CD14-positive monocyte (primary cell): Measurements from ENCODE around the gene NATD1. TPM values are rescaled to one million over a fixed set of nuclear protein-coding genes. Genes with fewer than 3 reads are reported as not detected.

Experiments
- DNase-seq, 3 donors: peaks; one replicate each; pipeline ENCODE4 v3.0.0-alpha.2; 2011 to 2022
- H2AFZ ChIP-seq: 2 replicates; pipeline ENCODE4 v1.6.0; 2012; ENCODE audit warnings: mild to moderate bottlenecking, low read depth, low read length, inconsistent platforms; ENCODE audit not compliant: insufficient read depth, poor library complexity, severe bottlenecking
- H3K27ac ChIP-seq, 2 donors: 1 replicate in 1 of 2; 2 replicates in 1 of 2; pipeline ENCODE4 v1.5.1; 2012 to 2013; ENCODE audit warnings: low read length in 2 of 2, control low read depth in 1 of 2, inconsistent platforms in 1 of 2, low read depth in 1 of 2, mild to moderate bottlenecking in 1 of 2
- H3K27me3 ChIP-seq, 2 donors: one replicate each; pipeline versions ENCODE4 v1.6.0 to v1.6.1; 2011 to 2013; ENCODE audit warnings: low read length in 2 of 2; ENCODE audit not compliant: control insufficient read depth in 2 of 2, insufficient read depth in 2 of 2
- H3K36me3 ChIP-seq, 2 donors: replicated peaks in 1 of 2; 1 replicate in 1 of 2; 2 replicates in 1 of 2; pipeline versions ENCODE4 v1.5.1 to v1.6.1; 2012 to 2013; ENCODE audit warnings: low read length in 2 of 2, control low read depth in 1 of 2, inconsistent platforms in 1 of 2, mild to moderate bottlenecking in 1 of 2; ENCODE audit not compliant: insufficient read depth in 2 of 2, control insufficient read depth in 1 of 2
- H3K4me1 ChIP-seq, 2 donors: 1 replicate in 1 of 2; 2 replicates in 1 of 2; pipeline versions ENCODE4 v1.5.1 to v1.6.1; 2012 to 2013; ENCODE audit warnings: low read length in 2 of 2, control low read depth in 1 of 2, inconsistent platforms in 1 of 2, mild to moderate bottlenecking in 1 of 2, moderate library complexity in 1 of 2; ENCODE audit not compliant: insufficient read depth in 2 of 2, control insufficient read depth in 1 of 2
- H3K4me2 ChIP-seq: replicated peaks from 2 replicates; pipeline ENCODE3; 2012; ENCODE audit warnings: low read length, moderate library complexity, mild to moderate bottlenecking; ENCODE audit not compliant: poor library complexity, severe bottlenecking; ENCODE audit errors: extremely low read depth
- H3K4me3 ChIP-seq, 3 experiments: fragments of 200-600 bp in 1 of 3; sonication (generic) in 1 of 3; replicated peaks in 1 of 3; 1 replicate in 2 of 3; 2 replicates in 1 of 3; pipeline ENCODE4 v1.5.1; 2011 to 2013; ENCODE audit warnings: low read length in 3 of 3, mild to moderate bottlenecking in 3 of 3, control low read depth in 2 of 3, low read depth in 2 of 3, inconsistent platforms in 1 of 3, moderate library complexity in 1 of 3
- H3K79me2 ChIP-seq: 2 replicates; pipeline ENCODE4 v1.6.0; 2012; ENCODE audit warnings: mild to moderate bottlenecking, control low read depth, inconsistent platforms, low read length, moderate library complexity; ENCODE audit not compliant: insufficient read depth
- H3K9ac ChIP-seq: 2 replicates; pipeline ENCODE4 v1.6.0; 2017; ENCODE audit warnings: low read length, mild to moderate bottlenecking; ENCODE audit not compliant: insufficient read depth, poor library complexity, severe bottlenecking
- H3K9me3 ChIP-seq, 2 donors: replicated peaks in 1 of 2; 1 replicate in 1 of 2; 2 replicates in 1 of 2; pipeline versions ENCODE4 v1.5.1 to v1.6.1; 2012 to 2013; ENCODE audit warnings: low read length in 2 of 2, control low read depth in 1 of 2; ENCODE audit not compliant: control insufficient read depth in 1 of 2, insufficient read depth in 1 of 2
- H4K20me1 ChIP-seq: 2 replicates; pipeline ENCODE4 v1.6.0; 2012; ENCODE audit warnings: mild to moderate bottlenecking, low read length, control low read depth, moderate library complexity; ENCODE audit not compliant: insufficient read depth
- H3K27ac Mint-ChIP-seq, 7 donors: one replicate each; pipeline ENCODE4 v1.8.0; 2020; ENCODE audit warnings: mild to moderate bottlenecking in 7 of 7, mixed read lengths in 7 of 7, moderate library complexity in 6 of 7, inconsistent platforms in 2 of 7
- H3K27me3 Mint-ChIP-seq, 3 donors: one replicate each; pipeline ENCODE4 v1.8.0; 2021 to 2022; ENCODE audit warnings: low read depth in 3 of 3, mild to moderate bottlenecking in 3 of 3, mixed read lengths in 3 of 3, moderate library complexity in 3 of 3, inconsistent platforms in 1 of 3
- H3K36me3 Mint-ChIP-seq, 2 donors: one replicate each; pipeline ENCODE4 v1.8.0; 2020; ENCODE audit warnings: mixed read lengths in 2 of 2, inconsistent platforms in 1 of 2, mild to moderate bottlenecking in 1 of 2
- H3K4me1 Mint-ChIP-seq: one replicate; pipeline ENCODE4 v1.8.0; 2020; ENCODE audit warnings: mild to moderate bottlenecking, mixed read lengths
- H3K4me3 Mint-ChIP-seq, 2 donors: one replicate each; pipeline ENCODE4 v1.8.0; 2020; ENCODE audit warnings: mild to moderate bottlenecking in 2 of 2, mixed read lengths in 2 of 2, moderate library complexity in 1 of 2
- H3K9me3 Mint-ChIP-seq, 7 donors: one replicate each; pipeline ENCODE4 v1.8.0; 2020 to 2022; ENCODE audit warnings: mixed read lengths in 7 of 7, mild to moderate bottlenecking in 6 of 7, moderate library complexity in 6 of 7, inconsistent platforms in 2 of 7
- WGBS: methylation state at CpG from one replicate; pipeline ENCODE4 v1.1.5; 2013; ENCODE audit warnings: missing lambda C conversion rate; ENCODE audit not compliant: insufficient coverage; 5-methylcytosine and 5-hydroxymethylcytosine counted together
- intact Hi-C, 2 donors: fragments of 100-400 bp; cut with micrococcal nuclease; formaldehyde crosslinking; loops; one replicate each; pipeline versions ENCODE4 v1.15.0 to v1.15.1; 2023
- polyA plus RNA-seq, 3 donors: library from polyadenylated mRNA; depleted of rRNA in 1 of 3; unstranded in 2 of 3; stranded (reverse) in 1 of 3; fragments of 300-500 nt in 2 of 3; fragments of >200 nt in 1 of 3; fragmentation: Illumina TruSeq in 2 of 3; gene quantifications; 1 replicate in 2 of 3; 2 replicates in 1 of 3; pipeline ENCODE4 v1.2.3, GENCODE V29; 2012 to 2021
- TF ChIP-seq, protein P1 (sequence below): fragments of 200-600 bp; IDR thresholded peaks from one replicate; pipeline ENCODE4 v1.8.0; 2022; ENCODE audit warnings: antibody characterized with exemption, mild to moderate bottlenecking

The NATD1 gene
- polyA plus RNA-seq, 3 donors, result 3.0 to 13.6 (median 3.8) TPM

DNA sequence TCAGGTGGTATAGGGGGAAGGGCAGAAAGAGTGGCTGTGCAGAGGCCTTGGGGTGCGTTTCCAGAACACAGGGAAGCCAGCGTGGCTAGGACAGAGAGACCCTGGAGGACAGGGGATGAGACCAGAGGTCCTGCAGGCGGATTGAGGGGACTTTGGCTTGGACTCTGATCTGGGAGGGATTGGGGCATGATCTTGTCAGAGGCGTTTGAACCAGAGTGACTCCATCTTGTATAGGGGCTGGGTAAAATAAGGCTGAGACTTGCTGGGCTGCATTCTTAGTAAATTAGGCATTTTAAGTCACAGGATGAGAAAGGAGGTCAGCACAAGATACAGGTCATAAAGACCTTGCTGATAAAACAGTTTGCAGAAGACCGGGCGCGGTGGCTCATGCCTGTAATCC lies 5.4 kb upstream of the NATD1 start:
- no peaks in the 10 kb centered on the region for H3K9me3 ChIP-seq
- H3K27ac ChIP-seq, result no peak overlapping the region
- peak overlapping the region in 2 of 7 donors; percentile 54 to 70 for H3K27ac Mint-ChIP-seq
- peaks cover 3% of the 10 kb centered on the region for H3K4me1 Mint-ChIP-seq
- H3K36me3 Mint-ChIP-seq, result no peaks in the 10 kb centered on the region
- H3K79me2 ChIP-seq, result no peaks in the 10 kb centered on the region
- H3K27me3 ChIP-seq, result no peaks in the 10 kb centered on the region
- H3K36me3 ChIP-seq, result no peaks in the 10 kb centered on the region
- intact Hi-C loops, result loop anchor here in 1 of 2 donors (10.0 kb wide), 1 partner anchor 134 kb away; the partner anchor contains the start of gene DHRS7B
- 85% methylated on average over 4 of the region's 7 CpGs for WGBS
- no peak overlapping the region for H3K9ac ChIP-seq
- H3K4me2 ChIP-seq, result no peak overlapping the region
- no peaks in the 10 kb centered on the region for H4K20me1 ChIP-seq
- H3K4me3 Mint-ChIP-seq, result no peak overlapping the region
- no peak overlapping the region for H3K4me3 ChIP-seq
- TF ChIP-seq, protein P1, sequence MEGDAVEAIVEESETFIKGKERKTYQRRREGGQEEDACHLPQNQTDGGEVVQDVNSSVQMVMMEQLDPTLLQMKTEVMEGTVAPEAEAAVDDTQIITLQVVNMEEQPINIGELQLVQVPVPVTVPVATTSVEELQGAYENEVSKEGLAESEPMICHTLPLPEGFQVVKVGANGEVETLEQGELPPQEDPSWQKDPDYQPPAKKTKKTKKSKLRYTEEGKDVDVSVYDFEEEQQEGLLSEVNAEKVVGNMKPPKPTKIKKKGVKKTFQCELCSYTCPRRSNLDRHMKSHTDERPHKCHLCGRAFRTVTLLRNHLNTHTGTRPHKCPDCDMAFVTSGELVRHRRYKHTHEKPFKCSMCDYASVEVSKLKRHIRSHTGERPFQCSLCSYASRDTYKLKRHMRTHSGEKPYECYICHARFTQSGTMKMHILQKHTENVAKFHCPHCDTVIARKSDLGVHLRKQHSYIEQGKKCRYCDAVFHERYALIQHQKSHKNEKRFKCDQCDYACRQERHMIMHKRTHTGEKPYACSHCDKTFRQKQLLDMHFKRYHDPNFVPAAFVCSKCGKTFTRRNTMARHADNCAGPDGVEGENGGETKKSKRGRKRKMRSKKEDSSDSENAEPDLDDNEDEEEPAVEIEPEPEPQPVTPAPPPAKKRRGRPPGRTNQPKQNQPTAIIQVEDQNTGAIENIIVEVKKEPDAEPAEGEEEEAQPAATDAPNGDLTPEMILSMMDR, result no peak
- H2AFZ ChIP-seq, result no peak overlapping the region
- peaks cover 0 to 4% (median 2%) of the 10 kb centered on the region in 7 donors for H3K9me3 Mint-ChIP-seq
- no peak for DNase-seq
- peaks cover 3 to 5% of the 10 kb centered on the region in 2 donors for H3K4me1 ChIP-seq
- H3K27me3 Mint-ChIP-seq, result peaks cover 1 to 6% (median 5%) of the 10 kb centered on the region in 3 donors

DNA sequence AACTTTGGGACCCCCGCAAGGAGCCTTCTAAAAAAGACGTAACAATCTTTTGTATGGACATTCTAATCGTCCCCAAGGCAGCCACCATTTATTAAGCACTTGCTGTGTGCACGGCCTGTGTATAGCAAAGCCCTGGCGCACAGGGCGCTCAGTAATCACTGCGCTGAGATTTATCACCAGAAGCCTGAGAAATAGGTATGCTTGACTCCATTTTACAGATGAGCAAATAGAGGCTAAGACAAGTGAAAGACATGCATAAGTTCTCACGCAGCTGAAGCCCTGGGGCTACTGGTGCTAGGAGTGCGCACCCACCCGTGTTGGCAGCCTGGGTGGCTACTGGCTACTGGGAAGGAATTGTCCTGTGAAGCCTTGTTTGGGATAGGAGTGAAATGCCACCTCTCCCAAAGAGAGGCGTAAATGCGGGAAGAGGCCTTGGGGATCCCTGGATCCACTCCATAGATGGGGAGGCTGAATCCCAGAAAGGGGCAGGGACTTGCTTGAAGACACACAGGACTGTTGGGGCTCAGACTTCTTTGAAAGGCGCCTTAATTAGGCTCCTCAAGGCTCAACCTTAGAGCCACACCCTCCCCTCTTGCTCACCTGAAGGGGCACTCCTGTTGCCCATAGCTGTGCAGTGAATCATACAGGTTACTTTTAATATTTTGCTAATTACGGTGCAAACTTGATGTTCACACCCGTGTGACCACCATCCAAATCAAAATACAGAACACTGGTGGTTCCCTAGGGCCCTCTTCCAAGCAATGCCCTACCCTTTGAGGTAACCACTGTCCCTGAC lies 634 bp upstream of the NATD1 start:
- H3K27me3 ChIP-seq, result no peaks in the 10 kb centered on the region
- peaks cover 36% of the 10 kb centered on the region for H3K4me1 Mint-ChIP-seq
- H3K9me3 Mint-ChIP-seq, result peaks cover 0 to 4% (median 2%) of the 10 kb centered on the region in 7 donors
- H4K20me1 ChIP-seq, result peaks cover 31% of the 10 kb centered on the region
- peaks cover 3% of the 10 kb centered on the region for H3K79me2 ChIP-seq
- peak overlapping the region; percentile 97 for H2AFZ ChIP-seq
- TF ChIP-seq, protein P1, result no peak
- no peaks in the 10 kb centered on the region for H3K36me3 ChIP-seq
- WGBS, result 28% methylated on average over 9 of the region's 15 CpGs
- H3K4me3 ChIP-seq, result peak overlapping the region; percentile 51 to 82 (median 81)
- H3K27ac Mint-ChIP-seq, result peak overlapping the region in 5 of 7 donors; percentile 59 to 77 (median 69)
- intact Hi-C loops, result loop anchor here (5.0 to 10.0 kb wide), 2 partner anchors 42 to 129 kb away; partner anchors contain the start of genes TMEM11 (in 2 of the 2) and DHRS7B (in 1 of the 2)
- no peak for DNase-seq
- peaks cover 6 to 10% (median 7%) of the 10 kb centered on the region in 3 donors for H3K27me3 Mint-ChIP-seq
- H3K4me1 ChIP-seq, result peaks cover 21 to 37% of the 10 kb centered on the region in 2 donors
- H3K4me2 ChIP-seq, result peak overlapping the region; percentile 94
- H3K4me3 Mint-ChIP-seq, result peak overlapping the region; percentile 81 to 90
- peak overlapping the region; percentile 53 for H3K9ac ChIP-seq
- H3K9me3 ChIP-seq, result no peaks in the 10 kb centered on the region
- peak overlapping the region in 1 of 2 donors; percentile 13 for H3K27ac ChIP-seq
- H3K36me3 Mint-ChIP-seq, result peaks cover 0 to 4% of the 10 kb centered on the region in 2 donors
